IPS-15b (cell line): ENCODE measurements around the gene PRKCE.

Experiments used
- H3K27me3 ChIP-seq: one replicate; pipeline ENCODE4 v1.6.1; 2013; ENCODE audit warnings: low read length; ENCODE audit not compliant: control insufficient read depth, insufficient read depth
- H3K36me3 ChIP-seq: one replicate; pipeline ENCODE4 v1.6.1; 2013; ENCODE audit warnings: low read length; ENCODE audit not compliant: control insufficient read depth, insufficient read depth
- H3K4me1 ChIP-seq: one replicate; pipeline ENCODE4 v1.6.1; 2013; ENCODE audit warnings: mild to moderate bottlenecking, low read length; ENCODE audit not compliant: control insufficient read depth, insufficient read depth
- H3K4me3 ChIP-seq: one replicate; pipeline ENCODE4 v1.5.1; 2013; ENCODE audit warnings: low read depth, low read length
- H3K9ac ChIP-seq: one replicate; pipeline ENCODE4 v1.6.1; 2013; ENCODE audit warnings: low read depth, mild to moderate bottlenecking, low read length
- H3K9me3 ChIP-seq: one replicate; pipeline ENCODE4 v1.6.1; 2013; ENCODE audit warnings: mild to moderate bottlenecking, low read length; ENCODE audit not compliant: control insufficient read depth, insufficient read depth

The PRKCE gene

GRCh38 chr2:45987856-45988255 is 336.4 kb downstream of the PRKCE start:
- Histone ChIP-seq H3K4me3 (no peak overlapping the region), H3K9me3 (no peaks in the 10 kb centered on the region), H3K27me3 (no peaks in the 10 kb centered on the region), H3K36me3 (no peaks in the 10 kb centered on the region), H3K4me1 (no peaks in the 10 kb centered on the region), H3K9ac (no peak overlapping the region)

- Histone ChIP-seq H3K9ac (no peak overlapping the region), H3K4me3 (no peak overlapping the region), H3K36me3 (no peaks in the 10 kb centered on the region), H3K27me3 (no peaks in the 10 kb centered on the region), H3K4me1 (no peaks in the 10 kb centered on the region), H3K9me3 (no peaks in the 10 kb centered on the region)
Observed at GRCh38 chr2:45988879-45989278, 337.4 kb downstream of the PRKCE start.

GRCh38 chr2:45990131-45990530 is 338.7 kb downstream of the PRKCE start:
- Histone ChIP-seq H3K4me1 (no peaks in the 10 kb centered on the region), H3K36me3 (no peaks in the 10 kb centered on the region), H3K9me3 (no peaks in the 10 kb centered on the region), H3K9ac (no peak overlapping the region), H3K4me3 (no peak overlapping the region), H3K27me3 (no peaks in the 10 kb centered on the region)

GRCh38 chr2:45992021-45992740 is 340.7 kb downstream of the PRKCE start:
- no peaks in the 10 kb centered on the region for H3K4me1 ChIP-seq
- H3K9me3 ChIP-seq, result no peaks in the 10 kb centered on the region
- no peak overlapping the region for H3K4me3 ChIP-seq
- no peaks in the 10 kb centered on the region for H3K27me3 ChIP-seq
- no peak overlapping the region for H3K9ac ChIP-seq
- no peaks in the 10 kb centered on the region for H3K36me3 ChIP-seq

GRCh38 chr2:45992741-45993475 is 341.4 kb downstream of the PRKCE start:
- no peaks in the 10 kb centered on the region for H3K36me3 ChIP-seq
- H3K4me3 ChIP-seq, result no peak overlapping the region
- no peak overlapping the region for H3K9ac ChIP-seq
- no peaks in the 10 kb centered on the region for H3K9me3 ChIP-seq
- no peaks in the 10 kb centered on the region for H3K4me1 ChIP-seq
- no peaks in the 10 kb centered on the region for H3K27me3 ChIP-seq

- H3K4me1 ChIP-seq, result no peaks in the 10 kb centered on the region
- no peak overlapping the region for H3K9ac ChIP-seq
- no peaks in the 10 kb centered on the region for H3K9me3 ChIP-seq
- no peaks in the 10 kb centered on the region for H3K27me3 ChIP-seq
- H3K4me3 ChIP-seq, result no peak overlapping the region
- H3K36me3 ChIP-seq, result no peaks in the 10 kb centered on the region
Observed at GRCh38 chr2:45993476-45993991, 342.1 kb downstream of the PRKCE start.

- no peak overlapping the region for H3K4me3 ChIP-seq
- no peaks in the 10 kb centered on the region for H3K9me3 ChIP-seq
- H3K4me1 ChIP-seq, result no peaks in the 10 kb centered on the region
- H3K36me3 ChIP-seq, result no peaks in the 10 kb centered on the region
- no peak overlapping the region for H3K9ac ChIP-seq
- no peaks in the 10 kb centered on the region for H3K27me3 ChIP-seq
Observed at GRCh38 chr2:45994060-45994459, 342.6 kb downstream of the PRKCE start.

- no peak overlapping the region for H3K9ac ChIP-seq
- H3K4me3 ChIP-seq, result no peak overlapping the region
- no peaks in the 10 kb centered on the region for H3K9me3 ChIP-seq
- H3K27me3 ChIP-seq, result no peaks in the 10 kb centered on the region
- H3K36me3 ChIP-seq, result no peaks in the 10 kb centered on the region
- no peaks in the 10 kb centered on the region for H3K4me1 ChIP-seq
Observed at GRCh38 chr2:46000660-46001059, 349.2 kb downstream of the PRKCE start.

- Histone ChIP-seq H3K4me1 (no peaks in the 10 kb centered on the region), H3K27me3 (no peaks in the 10 kb centered on the region), H3K9me3 (no peaks in the 10 kb centered on the region), H3K9ac (no peak overlapping the region), H3K36me3 (no peaks in the 10 kb centered on the region), H3K4me3 (no peak overlapping the region)
Observed at GRCh38 chr2:46001290-46001689, 349.8 kb downstream of the PRKCE start.

- Histone ChIP-seq H3K9ac (no peak overlapping the region), H3K36me3 (no peaks in the 10 kb centered on the region), H3K27me3 (no peaks in the 10 kb centered on the region)
Observed at GRCh38 chr2:46001741-46002506, 350.4 kb downstream of the PRKCE start.

GRCh38 chr2:46002507-46002883 is 351.0 kb downstream of the PRKCE start:
- Histone ChIP-seq H3K36me3 (no peaks in the 10 kb centered on the region), H3K27me3 (no peaks in the 10 kb centered on the region), H3K4me3 (no peak overlapping the region), H3K9me3 (no peaks in the 10 kb centered on the region), H3K4me1 (no peaks in the 10 kb centered on the region), H3K9ac (no peak overlapping the region)

More at GRCh38 chr2:46001741-46002506, 350.4 kb downstream of the PRKCE start:
- Histone ChIP-seq H3K9me3 (no peaks in the 10 kb centered on the region), H3K4me1 (no peaks in the 10 kb centered on the region), H3K4me3 (no peak overlapping the region)
